Amniotic stem cell (primary cell): ENCODE data around the gene FAM131A.

Experiments used
- DNase-seq: peaks from one replicate; lab custom pipeline; 2025; lab: John Stamatoyannopoulos, UW

Gene FAM131A

GRCh38 chr3:184357248-184358123 is 20.1 kb downstream of the FAM131A start:
- no peak for DNase-seq

- DNase-seq, result no peak
These were observed 20.8 kb downstream of the FAM131A start for GRCh38 chr3:184358124-184358767.

- DNase-seq, result no peak
These were observed 21.5 kb downstream of the FAM131A start for GRCh38 chr3:184358921-184359350.

GRCh38 chr3:184359610-184360009 is 22.2 kb downstream of the FAM131A start:
- no peak for DNase-seq

GRCh38 chr3:184360070-184360928 is 22.9 kb downstream of the FAM131A start:
- no peak for DNase-seq

GRCh38 chr3:184360929-184361531 is 23.6 kb downstream of the FAM131A start:
- DNase-seq, result no peak

- no peak for DNase-seq
These were observed 24.1 kb downstream of the FAM131A start, which contains the start of the genes CLCN2 and POLR2H for GRCh38 chr3:184361532-184361931. CLCN2 (minus strand) TSS chr3:184361605; CDS start chr3:184361479, 126 bp downstream. POLR2H (plus strand) TSS chr3:184361710; CDS start chr3:184363493, 1,783 bp downstream.

- DNase-seq, result peak; percentile 68
These were observed 24.7 kb downstream of the FAM131A start for GRCh38 chr3:184361932-184362667.

GRCh38 chr3:184362668-184363546 is 25.5 kb downstream of the FAM131A start:
- peak; percentile 95 for DNase-seq

- DNase-seq, result no peak
These were observed 29.4 kb downstream of the FAM131A start for GRCh38 chr3:184366619-184367289.

- DNase-seq, result no peak
These were observed 30.7 kb downstream of the FAM131A start for GRCh38 chr3:184368116-184368515.

GRCh38 chr3:184368586-184369183 is 31.3 kb downstream of the FAM131A start:
- DNase-seq, result no peak

- DNase-seq, result peak; percentile 80
These were observed 34.2 kb downstream of the FAM131A start for GRCh38 chr3:184371570-184372018.

GRCh38 chr3:184372296-184372821 is 35.0 kb downstream of the FAM131A start:
- DNase-seq, result no peak

GRCh38 chr3:184372911-184373310 is 35.5 kb downstream of the FAM131A start:
- no peak for DNase-seq

GRCh38 chr3:184373422-184373821 is 36.0 kb downstream of the FAM131A start:
- no peak for DNase-seq

GRCh38 chr3:184375747-184376461 is 38.5 kb downstream of the FAM131A start:
- DNase-seq, result no peak

GRCh38 chr3:184377374-184377773 is 40.0 kb downstream of the FAM131A start:
- DNase-seq, result no peak
